ENCODE data around the gene ATPAF2.
"Not testable (repeated sequence)": the region's sequence is repeated elsewhere in the genome, so short reads cannot be mapped to it uniquely, and the experiment has no call there.

ATPAF2 gene

DNA sequence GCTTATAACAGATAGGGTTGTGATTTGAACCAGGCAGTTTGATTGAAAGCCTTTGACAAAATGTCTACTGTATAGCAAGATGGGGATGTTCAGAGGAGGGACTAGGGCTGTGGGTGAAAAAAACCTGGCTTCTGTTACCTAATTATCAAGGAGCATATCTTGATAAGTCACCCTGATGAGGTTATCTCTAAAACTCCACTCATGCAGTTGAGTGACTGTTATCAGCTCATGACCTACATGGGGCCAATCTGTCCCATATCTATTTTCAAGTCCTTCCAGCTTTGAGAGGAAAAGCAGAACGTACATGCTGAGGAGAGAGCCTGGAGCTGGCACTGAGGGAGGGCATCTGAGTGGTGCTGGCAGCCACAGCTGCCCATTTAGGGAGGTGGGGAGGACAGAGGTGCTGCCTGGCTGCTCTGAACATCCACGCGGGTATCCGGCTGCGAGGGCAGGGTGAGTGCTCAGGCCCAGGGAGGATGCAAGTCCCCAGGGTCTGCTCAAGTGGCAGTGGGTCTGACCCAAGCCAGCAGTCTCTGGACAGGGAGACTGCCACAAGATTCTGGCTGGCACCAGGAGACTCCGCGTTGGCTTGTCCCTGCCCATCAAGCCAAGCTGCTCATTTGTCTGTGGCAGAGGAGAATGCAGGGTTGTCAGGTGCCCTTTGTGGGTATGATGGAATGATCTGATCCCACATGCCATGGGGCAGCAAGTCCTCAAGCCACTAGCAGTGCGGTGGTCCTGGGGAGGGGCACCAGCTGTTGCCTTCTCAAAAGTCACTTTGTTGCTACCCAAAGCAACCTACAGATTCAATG lies 29.2 kb downstream of the ATPAF2 start:
- no peak for DNase-seq

DNA sequence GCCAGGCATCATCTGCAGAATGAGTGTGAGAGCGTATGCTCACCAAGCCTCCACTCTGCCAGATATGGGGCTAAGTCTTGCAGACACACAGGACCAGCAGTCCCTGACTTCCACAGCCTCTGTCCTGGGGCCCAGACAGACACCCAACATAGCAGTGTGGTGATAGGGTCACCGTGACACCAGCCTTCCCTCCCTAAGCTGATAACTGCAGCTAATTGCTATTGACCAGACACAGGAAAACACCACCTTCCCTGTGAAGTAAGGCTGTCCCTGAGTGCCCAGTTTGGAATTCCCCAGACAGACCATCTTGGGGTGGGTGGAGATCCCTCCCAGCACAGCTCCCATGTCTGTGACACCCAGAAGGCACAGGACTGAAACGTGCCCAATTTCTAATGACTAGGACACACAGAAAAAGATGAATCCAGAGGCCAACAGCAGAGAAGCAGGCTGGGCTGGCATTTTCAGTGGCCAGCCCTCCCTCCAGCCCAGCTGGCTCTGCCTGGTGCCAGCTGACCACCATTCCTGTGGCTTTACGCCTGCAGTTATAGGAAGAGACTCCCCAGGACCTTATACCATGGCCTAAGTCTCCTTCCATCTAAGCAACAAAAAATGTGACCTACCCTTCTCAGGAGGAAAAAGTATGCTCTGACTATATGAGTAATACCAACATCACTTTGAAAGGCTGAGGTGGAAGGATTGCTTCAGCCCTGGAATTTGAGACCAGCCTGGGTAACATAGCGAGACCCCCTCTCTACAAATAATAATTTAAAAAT lies 30.3 kb downstream of the ATPAF2 start:
- no peak for DNase-seq

DNA sequence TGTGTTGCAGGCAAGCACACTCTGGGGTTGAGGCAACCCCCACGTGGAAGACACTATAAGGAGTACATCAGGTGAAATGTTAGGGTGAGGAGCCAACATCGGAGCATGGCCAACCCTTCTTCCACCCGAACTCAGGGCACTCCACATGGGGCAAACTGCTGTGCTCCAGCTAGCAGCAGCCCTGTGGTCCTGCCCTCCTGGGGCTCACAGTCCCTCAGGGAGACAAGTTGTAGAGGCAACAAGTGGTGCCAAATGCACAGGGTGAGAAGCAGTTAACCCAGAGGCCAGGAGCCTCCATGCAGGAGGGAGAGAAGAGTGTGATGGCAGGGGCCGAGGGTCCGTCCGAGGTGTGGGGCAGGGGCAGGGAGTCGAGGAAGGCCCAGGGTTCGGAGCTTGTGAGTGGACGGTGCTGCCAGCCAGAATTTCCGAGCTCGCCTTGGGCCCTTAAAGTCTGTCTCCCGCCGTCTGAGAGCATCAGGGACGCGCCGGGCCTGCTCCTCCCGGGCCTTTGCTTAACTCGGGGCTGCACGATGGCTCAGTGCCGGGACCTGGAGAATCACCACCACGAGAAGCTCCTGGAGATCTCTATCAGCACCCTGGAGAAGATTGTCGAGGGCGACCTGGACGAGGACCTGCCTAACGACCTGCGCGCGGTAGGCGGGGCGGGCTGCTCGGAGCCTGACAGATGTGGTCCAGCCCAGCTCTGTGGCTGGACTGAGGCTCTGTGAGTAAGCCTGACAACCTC lies 32.3 kb downstream of the ATPAF2 start:
- DNase-seq, result no peak

DNA sequence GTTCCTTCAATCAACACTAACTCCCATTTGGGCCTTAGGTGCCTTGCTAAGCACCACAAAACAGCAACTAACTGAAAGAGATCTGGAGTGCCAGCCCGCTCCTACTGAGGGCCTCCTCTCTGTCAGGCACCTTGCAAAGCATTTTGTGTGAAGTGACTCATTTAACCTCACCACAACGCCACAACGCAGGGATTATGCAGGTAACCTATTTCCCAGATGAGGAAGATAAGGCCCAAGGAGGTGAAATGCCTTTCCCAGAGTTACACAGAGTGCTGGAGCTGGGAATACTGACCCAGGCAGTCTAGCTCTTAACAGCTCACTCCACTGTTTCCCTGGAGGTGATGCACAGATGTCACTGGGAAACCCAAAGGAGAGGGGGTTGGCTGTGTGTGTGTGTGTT lies 33.5 kb downstream of the ATPAF2 start:
- no peak for DNase-seq

GRCh38 chr17:18004884-18005305 lies 34.1 kb downstream of the ATPAF2 start:
- DNase-seq, result no peak

DNA sequence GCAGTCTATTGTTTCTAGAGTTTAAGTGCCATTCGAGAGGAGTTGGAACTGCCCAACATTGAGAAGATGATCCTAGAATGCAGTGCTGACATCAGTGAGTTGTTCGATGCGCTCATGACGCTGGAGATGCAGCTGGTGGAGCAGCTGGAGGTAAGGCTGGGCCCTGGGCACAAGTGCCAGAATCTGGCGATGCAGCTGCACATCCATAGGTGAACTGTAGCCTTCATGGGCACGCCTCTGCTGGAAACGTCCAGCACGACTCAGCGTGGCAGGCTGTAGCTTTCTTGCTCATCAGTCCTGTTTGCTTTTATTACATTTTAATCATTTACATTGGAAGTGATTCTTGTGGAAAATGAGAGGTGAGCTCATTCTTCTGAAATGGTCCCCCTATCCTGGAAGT lies 34.6 kb downstream of the ATPAF2 start:
- DNase-seq, result no peak

- no peak for DNase-seq
Measured at GRCh38 chr17:18002171-18002570, 36.8 kb downstream of the ATPAF2 start.

DNA sequence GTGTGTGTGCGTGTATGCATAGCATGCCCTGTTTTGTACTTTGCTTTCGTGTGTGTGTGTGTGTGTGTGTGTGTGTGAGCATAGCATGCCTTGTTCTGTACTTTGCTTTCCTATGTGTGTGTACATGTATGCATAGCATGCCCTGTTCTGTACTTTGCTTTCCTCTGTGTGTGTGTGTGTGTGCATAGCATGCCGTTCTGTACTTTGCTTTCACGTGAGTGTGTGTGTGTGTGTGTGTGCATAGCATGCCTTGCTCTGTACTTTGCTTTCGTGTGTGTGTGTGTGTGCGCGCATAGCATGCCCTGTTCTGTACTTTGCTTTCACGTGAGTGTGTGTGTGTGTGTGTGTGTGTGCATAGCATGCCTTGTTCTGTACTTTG lies 38.9 kb downstream of the ATPAF2 start:
- DNase-seq, result no peak

GRCh38 chr17:17999364-18000029 lies 39.5 kb downstream of the ATPAF2 start:
- DNase-seq, result no peak

DNA sequence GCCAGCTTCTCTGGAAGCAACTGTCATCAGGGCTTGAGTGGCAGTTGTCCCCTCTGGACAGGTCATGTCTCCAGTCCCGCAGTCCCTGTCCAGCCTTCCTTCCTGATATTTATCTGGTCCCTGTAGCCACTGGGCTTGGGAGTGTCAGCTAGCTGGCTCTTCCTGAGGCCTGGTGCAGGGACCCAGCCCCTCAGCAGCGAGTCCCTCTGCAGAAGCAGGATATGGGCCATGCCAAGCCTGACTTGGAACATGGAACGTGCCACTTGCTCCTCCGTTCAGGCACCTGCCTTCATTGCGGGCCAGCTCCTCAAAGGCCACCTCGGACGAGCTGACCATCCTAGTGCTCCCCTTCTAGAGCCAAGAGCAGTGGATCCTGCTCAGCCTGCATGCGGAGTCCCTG lies 40.0 kb downstream of the ATPAF2 start:
- DNase-seq, result no peak

DNA sequence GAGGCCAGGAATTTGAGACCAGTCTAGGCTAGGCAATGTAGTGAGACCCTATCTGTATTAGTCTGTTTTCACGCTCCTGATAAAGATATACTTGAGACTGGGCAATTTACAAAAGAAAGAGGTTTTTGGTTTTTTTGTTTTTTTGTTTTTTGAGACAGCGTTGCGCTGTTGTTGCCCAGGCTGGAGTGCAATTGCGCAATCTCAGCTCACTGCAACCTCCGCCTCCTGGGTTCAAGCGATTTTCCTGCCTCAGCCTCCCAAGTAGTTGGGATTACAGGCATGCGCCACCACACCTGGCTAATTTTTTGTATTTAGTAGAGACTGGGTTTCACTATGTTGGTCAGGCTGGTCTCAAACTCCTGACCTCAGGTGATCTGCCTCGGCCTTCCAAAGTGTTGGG lies 43.1 kb downstream of the ATPAF2 start:
- not testable (repeated sequence) for DNase-seq

DNA sequence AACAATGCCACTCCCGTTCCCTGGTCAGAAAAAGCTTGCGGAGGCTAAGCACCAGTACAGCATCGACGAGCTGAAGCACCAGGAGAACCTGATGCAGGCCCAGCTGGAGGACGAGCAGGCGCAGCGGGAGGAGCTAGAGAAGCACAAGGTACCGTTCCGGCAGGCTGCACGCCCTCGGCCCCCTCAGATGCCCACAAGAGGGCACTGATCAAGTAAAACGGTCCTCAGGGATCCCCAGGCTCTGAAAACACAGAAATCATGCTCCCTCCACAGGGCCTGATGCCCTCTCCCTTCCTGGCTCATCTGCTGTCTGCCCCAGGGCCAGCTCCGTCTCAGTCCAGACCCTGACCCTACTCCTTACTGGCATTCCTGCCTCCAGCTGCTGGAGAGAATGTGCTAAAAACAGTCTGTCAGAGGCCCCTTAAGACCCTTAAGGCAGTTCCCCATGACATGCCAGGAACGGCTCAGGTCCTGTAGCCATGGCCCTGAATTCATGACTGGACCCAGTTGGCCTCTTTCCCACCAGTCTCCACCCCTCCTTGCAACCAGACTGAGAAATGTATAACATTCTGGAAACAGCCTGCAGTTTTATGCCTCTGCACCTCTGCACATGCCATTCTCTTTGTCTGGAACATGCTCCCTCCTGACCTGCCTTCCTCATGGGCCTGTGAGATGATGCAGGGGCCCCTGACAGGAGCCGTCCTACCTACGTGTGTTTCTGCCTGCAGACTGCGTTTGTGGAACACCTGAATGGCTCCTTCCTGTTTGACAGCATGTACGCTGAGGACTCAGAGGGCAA lies 44.5 kb downstream of the ATPAF2 start:
- no peak for DNase-seq

DNA sequence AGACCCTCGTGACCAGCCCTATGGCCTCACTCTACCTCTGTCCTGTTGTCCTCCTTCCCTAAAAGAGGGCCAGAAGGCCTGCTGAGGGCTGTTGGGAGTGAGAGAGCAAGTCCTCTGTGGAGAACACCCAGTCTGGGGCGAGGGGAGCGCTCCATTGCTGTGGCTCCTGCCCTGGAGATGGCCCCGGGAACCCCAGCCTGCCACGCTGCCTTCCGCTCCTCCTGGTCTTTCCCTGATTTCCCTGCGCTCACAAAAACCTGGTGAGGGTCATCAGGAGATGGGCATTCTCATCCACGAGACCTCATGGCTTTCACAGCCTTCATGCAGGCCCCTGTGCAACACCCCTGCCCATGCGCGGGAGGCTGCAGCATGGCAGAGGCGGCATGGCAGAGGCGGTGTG lies 45.1 kb downstream of the ATPAF2 start:
- DNase-seq, result no peak

DNA sequence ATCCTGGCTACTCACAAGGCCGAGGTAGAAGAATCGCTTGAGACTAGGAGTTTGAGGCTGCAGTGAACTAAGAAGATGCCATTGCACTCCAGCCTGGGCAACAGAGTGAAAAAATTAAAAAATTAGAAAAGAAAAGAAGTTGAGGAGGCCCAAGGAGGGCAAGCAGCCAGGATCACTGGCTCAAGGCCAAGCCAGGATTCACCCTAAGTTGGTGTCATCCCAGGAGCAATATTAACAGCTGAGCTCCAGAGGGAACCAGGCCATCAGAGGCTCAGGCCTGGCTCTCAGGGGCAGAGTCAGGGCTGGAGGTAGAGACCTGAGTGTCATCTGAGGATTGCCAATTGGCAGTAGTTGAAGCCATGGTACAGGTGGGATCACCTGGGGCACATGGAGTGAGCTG lies 45.6 kb downstream of the ATPAF2 start:
- no peak for DNase-seq

- DNase-seq, result no peak
Measured at GRCh38 chr17:17990282-17990681, 48.7 kb downstream of the ATPAF2 start.

DNA sequence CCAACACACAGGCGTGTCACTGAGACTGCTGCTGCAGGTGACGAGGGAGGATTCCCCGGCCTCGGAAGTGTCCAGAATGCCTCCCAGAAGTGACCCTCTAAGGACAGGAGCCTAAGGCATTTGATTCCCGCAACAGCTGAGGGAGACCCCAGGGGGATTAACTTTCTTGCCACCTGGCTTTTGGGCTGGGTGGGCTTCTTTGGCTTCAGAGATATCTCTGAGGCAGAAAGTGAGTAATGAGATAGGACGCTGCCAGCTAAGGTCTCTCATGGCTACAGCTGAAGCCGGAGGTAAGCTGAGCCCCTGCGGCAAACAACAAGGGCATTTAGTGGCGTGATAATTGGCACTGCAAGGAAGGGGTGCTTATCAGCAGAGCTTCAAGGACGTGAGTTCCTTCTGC lies 49.4 kb downstream of the ATPAF2 start:
- no peak for DNase-seq

DNA sequence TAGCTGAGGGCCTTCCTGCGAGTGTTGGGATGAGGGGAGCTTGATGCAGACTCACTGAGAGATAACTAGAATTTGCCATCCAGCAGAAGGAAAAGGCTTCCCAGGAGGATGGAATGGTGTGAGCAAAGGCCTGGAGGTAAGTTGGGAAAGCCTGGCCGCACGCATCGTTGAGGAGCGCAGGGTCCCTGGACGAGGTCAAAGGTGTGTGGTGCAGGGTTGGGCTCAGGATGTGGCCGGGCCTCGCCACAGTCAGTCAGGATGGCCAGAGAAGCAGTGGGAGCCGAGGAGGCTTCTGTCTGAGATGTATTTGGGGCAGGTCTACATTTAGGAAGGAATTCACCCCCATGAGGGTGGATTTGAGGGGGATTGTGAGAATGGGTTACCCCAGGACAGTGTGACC lies 49.9 kb downstream of the ATPAF2 start:
- no peak for DNase-seq

- no peak for DNase-seq
Measured at GRCh38 chr17:17988427-17988945, 50.5 kb downstream of the ATPAF2 start.

DNA sequence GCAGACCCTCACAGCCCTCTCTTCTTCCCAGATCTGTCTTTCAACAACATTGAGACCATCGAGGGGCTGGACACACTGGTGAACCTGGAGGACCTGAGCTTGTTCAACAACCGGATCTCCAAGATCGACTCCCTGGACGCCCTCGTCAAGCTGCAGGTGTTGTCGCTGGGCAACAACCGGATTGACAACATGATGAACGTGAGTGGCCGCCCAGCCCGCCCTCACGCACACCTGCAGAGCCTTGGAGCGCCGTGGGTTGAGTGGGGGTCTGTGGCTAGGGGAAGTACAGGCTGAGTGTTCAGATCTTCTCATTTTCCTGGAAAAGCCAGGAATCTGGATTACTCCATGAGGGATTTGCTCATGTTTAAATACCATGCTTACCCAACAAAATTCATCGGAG lies 51.1 kb downstream of the ATPAF2 start:
- DNase-seq, result no peak

DNA sequence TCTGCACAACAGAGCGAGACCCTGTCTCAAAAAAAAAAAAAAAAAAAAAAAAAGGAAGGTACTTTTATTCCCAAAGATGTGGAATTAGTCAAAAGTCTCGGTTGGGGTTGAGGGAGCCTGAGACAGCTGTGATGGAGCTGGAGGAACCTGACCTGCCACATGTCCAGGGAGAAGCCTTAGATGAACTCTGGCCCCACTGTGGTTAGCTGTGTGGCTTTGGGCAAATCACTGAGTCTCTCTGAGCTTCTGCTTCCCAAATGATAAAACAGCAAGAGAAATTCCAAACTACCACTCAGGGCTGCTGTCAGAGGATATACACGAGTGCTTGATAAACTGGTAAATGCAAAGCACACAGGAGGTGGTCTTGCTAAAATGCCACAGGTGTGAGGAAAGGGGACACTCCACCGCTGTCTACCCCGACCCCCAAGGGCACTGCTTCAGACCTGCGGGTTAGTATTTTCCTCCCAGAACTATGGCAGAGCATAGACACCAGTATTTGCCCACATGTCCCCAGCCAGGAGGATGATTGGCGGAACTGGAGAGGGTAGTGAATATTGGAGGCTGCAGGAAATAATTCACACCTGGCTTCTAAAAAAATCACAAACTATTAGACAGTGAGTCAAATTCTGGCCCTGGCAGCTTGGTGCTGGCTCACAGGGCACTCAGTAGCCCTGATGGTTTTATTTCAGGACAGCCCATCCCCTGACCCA lies 51.6 kb downstream of the ATPAF2 start:
- no peak for DNase-seq

DNA sequence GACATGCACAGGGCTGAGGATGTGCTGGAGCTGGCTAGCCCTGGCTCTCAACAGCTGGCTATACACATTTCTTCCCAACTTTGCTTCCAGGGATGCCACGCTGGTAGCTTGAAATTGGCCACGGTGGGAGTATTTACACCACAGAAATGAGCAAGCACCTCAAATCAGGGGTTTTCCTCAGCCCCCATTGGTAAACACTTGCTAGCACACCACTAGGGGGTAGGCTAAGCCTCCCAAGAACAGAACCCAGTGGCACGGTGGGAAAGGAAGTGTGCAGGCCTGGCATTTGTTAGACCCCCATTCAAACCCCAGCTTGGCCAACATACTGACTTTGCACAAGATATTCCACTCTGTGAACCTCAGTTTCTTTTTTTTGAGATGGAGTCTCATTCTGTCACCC lies 53.4 kb downstream of the ATPAF2 start:
- no peak for DNase-seq
